Measurements from ENCODE around the gene AKAP5. TPM values are rescaled to one million over a fixed set of nuclear protein-coding genes. Genes with fewer than 3 reads are reported as not detected.

Gene AKAP5
- total RNA-seq, 1 experiment from 2014 or later: 1.3 TPM

DNA sequence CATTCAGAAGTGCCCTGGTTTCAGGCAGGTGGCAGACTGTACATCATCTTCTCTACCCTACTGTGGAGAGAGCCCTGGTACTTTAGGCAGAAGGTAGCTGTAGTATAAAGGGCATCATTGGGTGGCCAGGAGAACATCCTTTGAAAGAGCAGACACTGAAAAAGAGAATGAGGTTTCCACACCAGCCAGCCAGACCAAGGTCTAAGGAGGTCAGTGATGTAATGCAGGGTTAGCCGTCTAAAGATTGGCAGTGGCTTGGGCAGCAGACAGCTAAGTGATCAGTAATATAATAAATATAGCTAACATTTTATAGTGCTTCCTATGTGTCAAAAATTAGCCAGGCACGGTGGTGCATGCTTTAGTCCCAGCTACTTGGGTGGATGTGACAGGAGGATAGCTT, 26.3 kb downstream of the AKAP5 start:
- no peak for DNase-seq (ENCODE audit: low read depth)
- in situ Hi-C loops (cut with HindIII; ENCODE audit: low pct_unique_long_range_greater_than_20kb, low sequenced_read_pairs): no loop called here

DNA sequence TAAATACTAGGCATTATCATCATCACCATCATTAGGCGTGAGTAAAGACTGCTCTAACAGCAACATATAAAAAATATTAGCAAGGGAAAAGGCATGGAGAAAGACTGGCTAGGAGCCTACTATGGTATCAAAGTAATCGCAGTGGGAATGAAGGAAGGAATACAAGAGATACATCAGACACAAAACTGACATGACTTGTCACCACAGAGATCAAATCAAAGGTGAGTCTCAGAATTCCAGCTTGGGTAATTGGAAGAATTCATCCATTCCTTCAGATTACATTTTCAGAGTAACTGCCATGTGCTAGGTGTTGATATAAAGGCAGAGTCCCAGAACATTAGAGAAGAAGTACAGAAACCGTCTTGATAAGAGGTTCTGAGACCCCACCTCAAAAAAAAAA, 28.2 kb downstream of the AKAP5 start:
- DNase-seq (ENCODE audit: low read depth): no peak
- in situ Hi-C loops (cut with HindIII; ENCODE audit: low pct_unique_long_range_greater_than_20kb, low sequenced_read_pairs): no loop called here

DNA sequence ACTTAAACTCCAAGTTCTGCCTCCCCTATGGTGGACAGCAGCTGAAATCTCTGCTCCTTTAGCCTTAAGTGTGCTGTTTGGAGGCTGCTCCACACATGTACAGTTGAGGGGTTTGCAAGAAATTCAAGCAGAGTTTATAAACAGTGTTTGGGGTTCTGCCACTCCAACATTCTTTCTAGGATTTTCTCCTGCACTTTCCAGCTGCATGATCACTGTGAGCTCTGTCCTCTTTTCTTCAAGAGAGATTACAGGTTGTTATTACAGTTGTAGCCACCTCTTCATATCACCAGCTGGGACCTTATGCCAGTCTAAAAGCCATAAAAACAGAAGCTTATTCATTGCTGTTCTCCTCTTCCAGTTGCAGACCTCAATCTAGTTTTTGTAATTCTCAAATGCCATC, 30.0 kb downstream of the AKAP5 start:
- in situ Hi-C loops (cut with HindIII; ENCODE audit: low pct_unique_long_range_greater_than_20kb, low sequenced_read_pairs): no loop called here
- no peak for DNase-seq (ENCODE audit: low read depth)

GRCh38 chr14:64496764-64497163, 31.5 kb downstream of the AKAP5 start:
- no peak for DNase-seq (ENCODE audit: low read depth)
- in situ Hi-C loops (cut with HindIII; ENCODE audit: low pct_unique_long_range_greater_than_20kb, low sequenced_read_pairs): no loop called here

DNA sequence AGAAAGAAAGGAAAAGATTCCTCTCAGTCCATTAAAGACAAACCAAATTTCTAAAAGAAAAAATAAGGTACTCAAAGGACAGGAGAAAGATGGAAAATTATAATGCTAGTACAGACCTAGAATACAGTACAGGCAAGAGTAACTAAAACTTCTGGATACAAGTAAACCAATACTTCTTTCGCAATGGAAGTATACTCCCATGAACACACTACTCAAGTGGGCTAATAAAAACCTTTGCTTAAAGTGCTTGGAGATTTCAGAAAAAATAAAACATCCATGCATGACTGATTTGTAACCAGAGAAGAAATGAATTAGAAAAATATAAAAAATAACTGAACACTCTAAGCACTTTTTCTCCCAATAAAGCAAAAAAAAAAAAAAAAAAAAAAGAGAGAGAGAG, 34.8 kb downstream of the AKAP5 start:
- in situ Hi-C loops (cut with HindIII; ENCODE audit: low pct_unique_long_range_greater_than_20kb, low sequenced_read_pairs): no loop called here
- no peak for DNase-seq (ENCODE audit: low read depth)

DNA sequence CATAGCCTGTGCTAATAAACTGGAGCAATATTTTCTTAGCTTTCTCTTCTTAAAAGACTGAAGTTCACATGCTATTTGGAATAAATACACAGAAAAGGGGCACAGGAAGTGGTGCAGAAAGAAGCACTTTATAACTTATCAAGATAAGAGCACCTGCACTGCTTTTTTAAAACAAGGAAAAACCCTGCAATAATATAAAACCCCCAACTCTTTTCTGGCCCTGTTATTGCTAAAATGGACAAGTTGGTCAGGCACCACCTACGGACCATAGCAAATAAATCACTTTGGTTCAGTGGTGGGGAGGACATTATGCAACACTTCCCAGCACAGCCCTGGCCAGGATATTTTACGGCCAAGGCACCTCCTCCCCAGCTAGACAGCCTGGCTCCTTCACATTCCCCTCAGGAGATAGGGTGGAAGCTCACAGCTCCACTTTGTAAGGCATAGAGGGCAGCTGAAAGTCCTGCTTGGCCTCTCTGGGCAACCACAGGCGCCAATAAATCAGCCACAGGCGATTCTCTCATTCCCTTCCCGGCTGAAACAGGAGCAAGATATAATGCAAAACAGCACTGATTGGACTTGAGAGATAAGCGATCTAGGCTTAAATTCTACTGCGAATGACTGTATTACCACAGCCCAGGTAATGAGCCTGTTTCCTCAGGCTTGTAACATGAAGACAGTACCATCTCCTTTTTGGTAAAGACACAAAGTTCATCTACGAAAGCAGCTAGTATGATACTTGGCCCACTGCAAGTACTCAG, 36.3 kb downstream of the AKAP5 start:
- in situ Hi-C loops (cut with HindIII; ENCODE audit: low pct_unique_long_range_greater_than_20kb, low sequenced_read_pairs): no loop called here
- peak; percentile 56 for DNase-seq (ENCODE audit: low read depth)

- no peak for DNase-seq (ENCODE audit: low read depth)
- in situ Hi-C loops (cut with HindIII; ENCODE audit: low pct_unique_long_range_greater_than_20kb, low sequenced_read_pairs): no loop called here
Observed at GRCh38 chr14:64502456-64502855, 37.2 kb downstream of the AKAP5 start.

DNA sequence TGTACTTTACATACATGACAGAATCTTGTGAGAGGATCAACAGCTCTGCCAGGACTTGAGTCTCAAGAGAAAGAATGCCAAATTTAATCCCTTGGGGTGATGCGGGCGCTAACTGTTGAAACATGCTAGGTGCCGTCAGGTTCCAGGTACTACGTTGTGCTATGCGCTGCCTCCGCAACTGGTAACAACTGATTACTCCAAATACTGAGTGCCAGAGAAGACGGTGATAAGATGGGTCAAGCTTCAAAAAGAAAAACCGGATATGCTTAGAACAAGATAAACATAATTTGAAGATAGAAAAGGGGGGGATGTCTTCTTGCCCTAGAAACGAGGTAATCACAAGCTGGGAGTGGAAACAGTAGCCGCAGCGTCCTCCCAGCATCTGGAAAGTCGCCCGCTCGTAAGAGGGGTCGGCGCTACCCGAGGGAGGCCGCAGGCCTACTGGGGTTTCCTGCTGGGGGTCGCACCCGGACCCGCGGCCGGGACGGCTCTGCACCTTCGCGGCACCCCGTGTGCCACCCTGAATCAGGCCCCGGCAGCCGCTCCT, 37.7 kb downstream of the AKAP5 start:
- no peak for DNase-seq (ENCODE audit: low read depth)
- in situ Hi-C loops (cut with HindIII; ENCODE audit: low pct_unique_long_range_greater_than_20kb, low sequenced_read_pairs): no loop called here

- DNase-seq (ENCODE audit: low read depth): peak; percentile 97
- in situ Hi-C loops (cut with HindIII; ENCODE audit: low pct_unique_long_range_greater_than_20kb, low sequenced_read_pairs): no loop called here
Observed at GRCh38 chr14:64503434-64504309, 38.4 kb downstream of the AKAP5 start, which contains the start of gene ZBTB25. TSS of gene ZBTB25 (minus strand) at chr14:64503838. CDS start at chr14:64490533, 13,305 bp downstream.

- peak; percentile 85 for DNase-seq (ENCODE audit: low read depth)
- in situ Hi-C loops (cut with HindIII; ENCODE audit: low pct_unique_long_range_greater_than_20kb, low sequenced_read_pairs): no loop called here
Observed at GRCh38 chr14:64504310-64504896, 39.1 kb downstream of the AKAP5 start, which contains the start of gene ZBTB1. TSS of gene ZBTB1 (plus strand) at chr14:64504770. CDS start at chr14:64521505, 16,735 bp downstream.

- peak; percentile 86 for DNase-seq (ENCODE audit: low read depth)
- in situ Hi-C loops (cut with HindIII; ENCODE audit: low pct_unique_long_range_greater_than_20kb, low sequenced_read_pairs): no loop called here
Observed at GRCh38 chr14:64504897-64505794, 39.8 kb downstream of the AKAP5 start.

- in situ Hi-C loops (cut with HindIII; ENCODE audit: low pct_unique_long_range_greater_than_20kb, low sequenced_read_pairs): no loop called here
- no peak for DNase-seq (ENCODE audit: low read depth)
Observed at GRCh38 chr14:64506721-64507120, 41.4 kb downstream of the AKAP5 start.

GRCh38 chr14:64507376-64508156, 42.3 kb downstream of the AKAP5 start:
- peak; percentile 33 for DNase-seq (ENCODE audit: low read depth)
- in situ Hi-C loops (cut with HindIII; ENCODE audit: low pct_unique_long_range_greater_than_20kb, low sequenced_read_pairs): no loop called here

DNA sequence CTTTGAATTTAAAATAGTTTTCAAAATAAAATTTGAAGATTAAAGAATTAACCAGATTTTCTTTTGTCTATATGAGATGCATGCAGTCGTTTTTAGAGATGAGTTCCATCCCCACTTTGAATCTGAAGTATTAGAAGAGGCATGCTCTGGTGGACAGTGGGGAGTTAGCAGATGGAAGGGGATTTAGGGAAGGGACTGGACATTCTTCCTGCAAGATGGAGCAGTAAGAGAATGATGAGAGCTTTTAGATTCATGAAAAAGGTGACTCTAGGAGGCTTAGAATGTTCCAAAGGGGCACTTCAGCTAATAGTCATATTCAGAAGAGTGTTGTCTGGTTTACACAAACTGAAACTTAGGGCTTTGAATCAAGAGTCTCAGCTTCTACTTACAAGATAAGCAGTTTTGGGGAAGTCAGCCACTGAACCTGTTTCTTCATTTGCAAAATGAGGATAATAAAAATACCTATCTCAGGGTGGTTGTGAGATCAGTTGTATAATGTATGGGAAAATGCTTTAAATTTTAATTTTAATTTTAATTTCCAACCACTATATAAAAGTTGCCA, 43.0 kb downstream of the AKAP5 start:
- DNase-seq (ENCODE audit: low read depth): no peak
- in situ Hi-C loops (cut with HindIII; ENCODE audit: low pct_unique_long_range_greater_than_20kb, low sequenced_read_pairs): no loop called here

DNA sequence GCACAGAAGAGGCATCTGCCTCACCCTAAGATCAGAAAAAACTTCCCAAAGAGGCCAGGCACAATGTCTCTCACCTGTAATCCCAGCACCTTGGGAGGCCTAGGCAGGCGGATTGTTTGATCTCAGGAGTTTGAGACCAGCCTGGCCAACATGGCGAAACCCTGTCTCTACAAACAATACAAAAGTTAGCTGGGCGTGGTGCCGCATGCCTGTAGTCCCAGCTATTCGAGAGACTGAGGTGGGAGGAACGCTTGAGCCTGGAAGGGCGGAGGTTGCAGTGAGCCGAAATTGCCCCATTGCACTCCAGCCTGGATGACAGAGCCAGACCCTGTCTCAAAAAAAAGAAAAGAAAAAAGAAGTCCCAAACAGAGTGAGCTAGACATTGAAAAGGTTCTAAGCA, 43.7 kb downstream of the AKAP5 start:
- in situ Hi-C loops (cut with HindIII; ENCODE audit: low pct_unique_long_range_greater_than_20kb, low sequenced_read_pairs): no loop called here
- no peak for DNase-seq (ENCODE audit: low read depth)

DNA sequence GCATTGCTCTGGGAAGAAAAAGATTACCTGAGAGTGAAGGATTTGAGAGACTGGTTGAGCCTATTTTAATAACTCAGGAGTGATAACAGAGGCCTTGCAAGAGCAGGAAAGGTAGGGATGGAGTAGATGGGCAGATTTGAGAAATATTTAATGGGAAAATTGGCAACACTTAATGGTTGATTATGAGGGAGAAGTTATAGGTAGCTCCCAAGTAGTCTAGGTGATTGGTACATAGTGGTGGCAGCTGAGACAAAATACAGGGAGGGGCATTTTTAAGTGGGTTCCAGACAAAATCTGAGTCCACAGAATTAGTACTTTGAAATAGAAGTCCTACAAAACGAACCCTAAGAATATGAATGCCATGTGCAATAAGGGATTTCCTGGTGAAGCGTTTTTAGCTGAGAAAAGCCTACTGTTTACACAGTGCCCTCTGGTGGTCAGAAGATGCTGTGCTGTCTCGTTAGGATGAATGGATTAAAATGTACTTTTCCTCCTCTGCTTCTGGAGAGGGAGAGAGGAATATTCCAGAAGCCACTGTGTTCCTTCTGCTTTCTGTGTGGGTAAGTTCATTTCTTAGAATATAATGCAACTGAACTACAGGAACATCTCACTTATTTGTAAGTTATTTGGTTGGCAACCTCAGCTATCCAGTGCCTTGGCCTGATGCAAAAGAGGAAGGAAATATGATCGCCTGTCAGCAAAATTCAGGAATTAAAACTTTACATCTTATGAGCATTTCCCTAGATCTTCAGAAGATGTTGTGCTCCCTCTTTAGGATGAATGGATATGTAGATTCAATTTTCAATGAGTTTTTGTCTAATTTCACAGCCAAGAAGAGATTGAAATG, 45.7 kb downstream of the AKAP5 start:
- in situ Hi-C loops (cut with HindIII; ENCODE audit: low pct_unique_long_range_greater_than_20kb, low sequenced_read_pairs): no loop called here
- DNase-seq (ENCODE audit: low read depth): peak; percentile 51

Measured in Caki2 (cell line).